Measurements from ENCODE around the gene KCNIP3. TPM values are rescaled to one million over a fixed set of nuclear protein-coding genes. Genes with fewer than 3 reads are reported as not detected.

Gene KCNIP3
- total RNA-seq, 2 experiments from 2014 or later: 0.52 TPM; not detected in 1

DNA sequence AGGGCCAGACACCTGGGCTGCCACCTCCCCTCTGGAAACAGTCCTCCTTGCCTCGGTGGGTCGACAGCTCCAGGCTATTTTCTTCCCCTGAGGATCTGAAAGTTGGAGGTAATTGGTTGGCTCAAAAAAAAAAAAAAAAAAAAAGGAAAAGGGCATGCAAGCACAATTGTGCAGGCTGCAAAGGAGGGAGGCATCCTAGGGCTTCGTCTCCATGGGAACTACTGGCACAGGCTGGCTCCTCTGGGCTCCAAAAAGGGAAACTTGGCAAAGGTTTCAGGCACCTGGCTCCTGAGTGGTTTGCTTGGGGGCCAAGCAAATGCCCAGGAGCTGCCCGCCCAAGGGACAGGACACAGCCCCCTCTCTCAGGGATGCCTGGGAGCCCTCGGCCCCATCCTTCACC, 1.1 kb upstream of the KCNIP3 start:
- peaks cover 5 to 29% of the 10 kb centered on the region in 2 experiments for H3K9me3 ChIP-seq (ENCODE audit: control insufficient read depth in 1 of 2, insufficient read depth in 1 of 2, low read length in 2 of 2)
- H3K27ac ChIP-seq (ENCODE audit: low read depth in 1 of 2, low read length in 2 of 2): no peak overlapping the region
- no peak overlapping the region for H3K4me3 ChIP-seq (ENCODE audit: low read length)
- no peaks in the 10 kb centered on the region for H3K36me3 ChIP-seq (ENCODE audit: insufficient read depth, low read length)
- no peak overlapping the region for H3K27ac Mint-ChIP-seq
- no peaks in the 10 kb centered on the region for H3K27me3 ChIP-seq (ENCODE audit: control insufficient read depth in 1 of 2, insufficient read depth in 2 of 2, low read length in 2 of 2)
- no peaks in the 10 kb centered on the region for H3K36me3 Mint-ChIP-seq (ENCODE audit: low read depth)
- DNase-seq (no peak), ATAC-seq (ENCODE audit: poor library complexity) (no peak)
- H3K4me1 Mint-ChIP-seq (ENCODE audit: low read depth): no peaks in the 10 kb centered on the region
- no peak for TF ChIP-seq CTCF (IDR thresholded peaks at IDR 0.05)
- intact Hi-C loops (cut with DNase I, micrococcal nuclease): no loop called here
- ChIA-PET POLR2A (no interaction called here), CTCF (no interaction called here)
- H3K9me3 Mint-ChIP-seq: peaks cover 2% of the 10 kb centered on the region
- no peaks in the 10 kb centered on the region for H3K4me1 ChIP-seq (ENCODE audit: insufficient read depth, low read length)
- H3K27me3 Mint-ChIP-seq: no peaks in the 10 kb centered on the region
- no peak overlapping the region for H3K4me3 Mint-ChIP-seq

- Histone ChIP-seq H3K9me3 (ENCODE audit: control insufficient read depth in 1 of 2, insufficient read depth in 1 of 2, low read length in 2 of 2) (peaks cover 0 to 23% of the 10 kb centered on the region in 2 experiments), H3K27ac (ENCODE audit: low read depth in 1 of 2, low read length in 2 of 2) (no peak overlapping the region), H3K4me1 (ENCODE audit: insufficient read depth, low read length) (no peaks in the 10 kb centered on the region), H3K27me3 (ENCODE audit: control insufficient read depth in 1 of 2, insufficient read depth in 2 of 2, low read length in 2 of 2) (no peaks in the 10 kb centered on the region), H3K4me3 (ENCODE audit: low read length) (no peak overlapping the region), H3K36me3 (ENCODE audit: insufficient read depth, low read length) (no peaks in the 10 kb centered on the region)
- no peak overlapping the region for H3K27ac Mint-ChIP-seq
- DNase-seq (no peak), ATAC-seq (ENCODE audit: poor library complexity) (no peak)
- ChIA-PET POLR2A (no interaction called here), CTCF (no interaction called here)
- no peaks in the 10 kb centered on the region for H3K4me1 Mint-ChIP-seq (ENCODE audit: low read depth)
- intact Hi-C loops (cut with DNase I, micrococcal nuclease): no loop called here
- H3K27me3 Mint-ChIP-seq: no peaks in the 10 kb centered on the region
- no peak overlapping the region for H3K4me3 Mint-ChIP-seq
- TF ChIP-seq CTCF (IDR thresholded peaks at IDR 0.05): no peak
- no peaks in the 10 kb centered on the region for H3K9me3 Mint-ChIP-seq
- no peaks in the 10 kb centered on the region for H3K36me3 Mint-ChIP-seq (ENCODE audit: low read depth)
These were observed 670 bp downstream of the KCNIP3 start for GRCh38 chr2:95297639-95298395.

GRCh38 chr2:95298486-95299111, 1.5 kb downstream of the KCNIP3 start:
- ChIA-PET POLR2A (no interaction called here), CTCF (no interaction called here)
- ATAC-seq (ENCODE audit: poor library complexity): no peak
- Histone ChIP-seq H3K4me3 (ENCODE audit: low read length) (no peak overlapping the region), H3K27me3 (ENCODE audit: control insufficient read depth in 1 of 2, insufficient read depth in 2 of 2, low read length in 2 of 2) (no peaks in the 10 kb centered on the region), H3K9me3 (ENCODE audit: control insufficient read depth in 1 of 2, insufficient read depth in 1 of 2, low read length in 2 of 2) (peaks cover 0 to 15% of the 10 kb centered on the region in 2 experiments), H3K4me1 (ENCODE audit: insufficient read depth, low read length) (no peaks in the 10 kb centered on the region), H3K36me3 (ENCODE audit: insufficient read depth, low read length) (no peaks in the 10 kb centered on the region), H3K27ac (ENCODE audit: low read depth in 1 of 2, low read length in 2 of 2) (no peak overlapping the region)
- intact Hi-C loops (cut with DNase I, micrococcal nuclease): no loop called here
- Mint-ChIP-seq H3K27ac (no peak overlapping the region), H3K9me3 (no peaks in the 10 kb centered on the region), H3K36me3 (ENCODE audit: low read depth) (no peaks in the 10 kb centered on the region), H3K4me3 (no peak overlapping the region), H3K4me1 (ENCODE audit: low read depth) (no peaks in the 10 kb centered on the region), H3K27me3 (no peaks in the 10 kb centered on the region)
- TF ChIP-seq CTCF (IDR thresholded peaks at IDR 0.05): no peak
- no peak for DNase-seq

Data from CD4-positive, alpha-beta T cell (primary cell).